ENCODE results near the gene STARD13.

The STARD13 gene

GRCh38 chr13:33311040-33311439 is 25.5 kb upstream of the STARD13 start:
- in situ Hi-C loops (cut with MboI; ENCODE audit: low sequenced_read_pairs) = no loop called here

- in situ Hi-C loops (cut with MboI; ENCODE audit: low sequenced_read_pairs) = no loop called here
Observed at GRCh38 chr13:33310245-33311038, 24.9 kb upstream of the STARD13 start.

GRCh38 chr13:33308863-33309262 is 23.3 kb upstream of the STARD13 start:
- in situ Hi-C loops (cut with MboI; ENCODE audit: low sequenced_read_pairs) = no loop called here

GRCh38 chr13:33307843-33308242 is 22.3 kb upstream of the STARD13 start:
- in situ Hi-C loops (cut with MboI; ENCODE audit: low sequenced_read_pairs) = no loop called here

GRCh38 chr13:33303855-33304597 is 18.5 kb upstream of the STARD13 start:
- in situ Hi-C loops (cut with MboI; ENCODE audit: low sequenced_read_pairs) = no loop called here

- in situ Hi-C loops (cut with MboI; ENCODE audit: low sequenced_read_pairs) = no loop called here
Observed at GRCh38 chr13:33299626-33300025, 14.1 kb upstream of the STARD13 start.

- in situ Hi-C loops (cut with MboI; ENCODE audit: low sequenced_read_pairs) = no loop called here
Observed at GRCh38 chr13:33296793-33297425, 11.4 kb upstream of the STARD13 start.

- in situ Hi-C loops (cut with MboI; ENCODE audit: low sequenced_read_pairs) = no loop called here
Observed at GRCh38 chr13:33292712-33293111, 7.2 kb upstream of the STARD13 start.

GRCh38 chr13:33290421-33290965 is 4.9 kb upstream of the STARD13 start:
- in situ Hi-C loops (cut with MboI; ENCODE audit: low sequenced_read_pairs) = no loop called here

GRCh38 chr13:33289966-33290365 is 4.4 kb upstream of the STARD13 start:
- in situ Hi-C loops (cut with MboI; ENCODE audit: low sequenced_read_pairs) = no loop called here

GRCh38 chr13:33287142-33287882 is 1.8 kb upstream of the STARD13 start:
- in situ Hi-C loops (cut with MboI; ENCODE audit: low sequenced_read_pairs) = no loop called here

- in situ Hi-C loops (cut with MboI; ENCODE audit: low sequenced_read_pairs) = no loop called here
Observed at GRCh38 chr13:33286128-33286527, 573 bp upstream of the STARD13 start.

GRCh38 chr13:33284916-33285315 is 639 bp downstream of the STARD13 start:
- in situ Hi-C loops (cut with MboI; ENCODE audit: low sequenced_read_pairs) = no loop called here

- in situ Hi-C loops (cut with MboI; ENCODE audit: low sequenced_read_pairs) = no loop called here
Observed at GRCh38 chr13:33284031-33284430, 1.5 kb downstream of the STARD13 start.

GRCh38 chr13:33283195-33283911 is 2.2 kb downstream of the STARD13 start:
- in situ Hi-C loops (cut with MboI; ENCODE audit: low sequenced_read_pairs) = no loop called here

- in situ Hi-C loops (cut with MboI; ENCODE audit: low sequenced_read_pairs) = no loop called here
Observed at GRCh38 chr13:33281951-33282595, 3.5 kb downstream of the STARD13 start.

GRCh38 chr13:33280923-33281322 is 4.6 kb downstream of the STARD13 start:
- in situ Hi-C loops (cut with MboI; ENCODE audit: low sequenced_read_pairs) = no loop called here

- in situ Hi-C loops (cut with MboI; ENCODE audit: low sequenced_read_pairs) = no loop called here
Observed at GRCh38 chr13:33280279-33280905, 5.2 kb downstream of the STARD13 start.
